SH-SY5Y (cell line): ENCODE measurements around the gene PXDC1.

Experiments used
- GATA2 ChIP-seq: IDR thresholded peaks from 2 replicates; pipeline ENCODE4 v1.6.1; 2011; ENCODE audit warnings: mild to moderate bottlenecking, low read depth, low read length
- GATA3 ChIP-seq: IDR thresholded peaks from 2 replicates; pipeline ENCODE4 v1.6.1; 2011; ENCODE audit warnings: low read depth, mild to moderate bottlenecking, low read length, moderate library complexity

GRCh38 chr6:3749067-3749841, 2.3 kb downstream of the PXDC1 start:
- TF ChIP-seq GATA3 (no peak), GATA2 (no peak)
